Activated CD4-positive, alpha-beta T cell treated with anti-CD3 and anti-CD28 coated beads, Interleukin-2, amount 10 ng/mL, durations not matched to agents 24 days and 14 days (primary cell): ENCODE data around the gene MKNK1. TPM values are rescaled to one million over a fixed set of nuclear protein-coding genes. Genes with fewer than 3 reads are reported as not detected.

Experiments used
- DNase-seq: peaks from one replicate; pipeline ENCODE4 v3.0.0; 2022
- H3K27ac Mint-ChIP-seq: one replicate; pipeline ENCODE4 v1.8.0; 2022; ENCODE audit warnings: mild to moderate bottlenecking, mixed read lengths
- H3K27me3 Mint-ChIP-seq: one replicate; pipeline ENCODE4 v1.8.0; 2022; ENCODE audit warnings: mixed read lengths
- H3K36me3 Mint-ChIP-seq: one replicate; pipeline ENCODE4 v1.8.0; 2022; ENCODE audit warnings: low read depth, mild to moderate bottlenecking, mixed read lengths
- H3K4me1 Mint-ChIP-seq: one replicate; pipeline ENCODE4 v1.8.0; 2021; ENCODE audit warnings: mixed read lengths
- H3K4me3 Mint-ChIP-seq: one replicate; pipeline ENCODE4 v1.8.0; 2022; ENCODE audit warnings: mild to moderate bottlenecking, moderate library complexity, mixed read lengths
- H3K9me3 Mint-ChIP-seq: one replicate; pipeline ENCODE4 v1.8.0; 2021; ENCODE audit warnings: mixed read lengths
- intact Hi-C: fragments of 100-400 bp; cut with micrococcal nuclease; formaldehyde crosslinking; loops from one replicate; pipeline ENCODE4 v1.15.1; 2023
- total RNA-seq: library from RNA; stranded (reverse); gene quantifications from 2 replicates; pipeline ENCODE4 v1.2.3, GENCODE V29; 2022

Gene MKNK1
- total RNA-seq, 1 donor from 2014 or later, result 42.5 TPM

- Mint-ChIP-seq H3K36me3 (peaks cover 53% of the 10 kb centered on the region), H3K9me3 (no peaks in the 10 kb centered on the region), H3K27ac (peak overlapping the region; percentile 45), H3K27me3 (no peaks in the 10 kb centered on the region), H3K4me3 (no peak overlapping the region), H3K4me1 (peaks cover 35% of the 10 kb centered on the region)
- DNase-seq, result no peak
- intact Hi-C loops, result no loop called here
Measured at GRCh38 chr1:46577671-46578070, 26.4 kb downstream of the MKNK1 start.

- intact Hi-C loops, result no loop called here
- Mint-ChIP-seq H3K27me3 (no peaks in the 10 kb centered on the region), H3K36me3 (peaks cover 53% of the 10 kb centered on the region), H3K4me1 (peaks cover 24% of the 10 kb centered on the region), H3K27ac (no peak overlapping the region), H3K9me3 (no peaks in the 10 kb centered on the region), H3K4me3 (no peak overlapping the region)
- DNase-seq, result no peak
Measured at GRCh38 chr1:46576596-46576995, 27.5 kb downstream of the MKNK1 start.

GRCh38 chr1:46575778-46576177 lies 28.3 kb downstream of the MKNK1 start:
- Mint-ChIP-seq H3K36me3 (peaks cover 52% of the 10 kb centered on the region), H3K9me3 (no peaks in the 10 kb centered on the region), H3K4me1 (peaks cover 18% of the 10 kb centered on the region), H3K27me3 (no peaks in the 10 kb centered on the region), H3K27ac (no peak overlapping the region), H3K4me3 (no peak overlapping the region)
- intact Hi-C loops, result no loop called here
- no peak for DNase-seq

GRCh38 chr1:46575300-46575699 lies 28.8 kb downstream of the MKNK1 start:
- H3K4me1 Mint-ChIP-seq, result peaks cover 14% of the 10 kb centered on the region
- no peaks in the 10 kb centered on the region for H3K9me3 Mint-ChIP-seq
- H3K36me3 Mint-ChIP-seq, result peaks cover 49% of the 10 kb centered on the region
- no peak overlapping the region for H3K27ac Mint-ChIP-seq
- H3K27me3 Mint-ChIP-seq, result no peaks in the 10 kb centered on the region
- no peak for DNase-seq
- intact Hi-C loops, result no loop called here
- H3K4me3 Mint-ChIP-seq, result no peak overlapping the region

GRCh38 chr1:46571691-46572225 lies 32.3 kb downstream of the MKNK1 start:
- H3K27ac Mint-ChIP-seq, result no peak overlapping the region

GRCh38 chr1:46569884-46570725 lies 34.0 kb downstream of the MKNK1 start:
- intact Hi-C loops, result no loop called here
- Mint-ChIP-seq H3K4me1 (no peaks in the 10 kb centered on the region), H3K4me3 (no peak overlapping the region), H3K9me3 (no peaks in the 10 kb centered on the region), H3K27me3 (no peaks in the 10 kb centered on the region), H3K36me3 (peaks cover 40% of the 10 kb centered on the region), H3K27ac (no peak overlapping the region)
- DNase-seq, result no peak

More at GRCh38 chr1:46571691-46572225, 32.3 kb downstream of the MKNK1 start:
- intact Hi-C loops, result no loop called here
- no peak for DNase-seq
- H3K4me3 Mint-ChIP-seq, result no peak overlapping the region
- H3K27me3 Mint-ChIP-seq, result no peaks in the 10 kb centered on the region
- no peaks in the 10 kb centered on the region for H3K4me1 Mint-ChIP-seq
- peaks cover 37% of the 10 kb centered on the region for H3K36me3 Mint-ChIP-seq
- H3K9me3 Mint-ChIP-seq, result no peaks in the 10 kb centered on the region

- DNase-seq, result no peak
- no peaks in the 10 kb centered on the region for H3K9me3 Mint-ChIP-seq
- no peaks in the 10 kb centered on the region for H3K27me3 Mint-ChIP-seq
- no peak overlapping the region for H3K4me3 Mint-ChIP-seq
- intact Hi-C loops, result no loop called here
- H3K36me3 Mint-ChIP-seq, result peaks cover 43% of the 10 kb centered on the region
- H3K4me1 Mint-ChIP-seq, result no peaks in the 10 kb centered on the region
- no peak overlapping the region for H3K27ac Mint-ChIP-seq
Measured at GRCh38 chr1:46569116-46569515, 35.0 kb downstream of the MKNK1 start.

- H3K27me3 Mint-ChIP-seq, result no peaks in the 10 kb centered on the region
- no peaks in the 10 kb centered on the region for H3K9me3 Mint-ChIP-seq
- no peak overlapping the region for H3K4me3 Mint-ChIP-seq
- H3K36me3 Mint-ChIP-seq, result peaks cover 43% of the 10 kb centered on the region
- H3K4me1 Mint-ChIP-seq, result no peaks in the 10 kb centered on the region
- intact Hi-C loops, result no loop called here
- no peak for DNase-seq
- H3K27ac Mint-ChIP-seq, result no peak overlapping the region
Measured at GRCh38 chr1:46568461-46568891, 35.6 kb downstream of the MKNK1 start.

GRCh38 chr1:46563341-46563740 lies 40.7 kb downstream of the MKNK1 start:
- Mint-ChIP-seq H3K36me3 (peaks cover 55% of the 10 kb centered on the region), H3K27ac (no peak overlapping the region)
- intact Hi-C loops, result no loop called here

GRCh38 chr1:46562498-46562897 lies 41.6 kb downstream of the MKNK1 start:
- DNase-seq, result no peak

More at GRCh38 chr1:46563341-46563740, 40.7 kb downstream of the MKNK1 start:
- Mint-ChIP-seq H3K4me1 (no peaks in the 10 kb centered on the region), H3K9me3 (no peaks in the 10 kb centered on the region), H3K27me3 (no peaks in the 10 kb centered on the region), H3K4me3 (no peak overlapping the region)
- no peak for DNase-seq

GRCh38 chr1:46558966-46559365 lies 45.1 kb downstream of the MKNK1 start:
- no peaks in the 10 kb centered on the region for H3K9me3 Mint-ChIP-seq
- no peak overlapping the region for H3K27ac Mint-ChIP-seq
- intact Hi-C loops, result no loop called here
- H3K4me1 Mint-ChIP-seq, result no peaks in the 10 kb centered on the region
- peaks cover 30% of the 10 kb centered on the region for H3K36me3 Mint-ChIP-seq
- DNase-seq, result no peak
- no peak overlapping the region for H3K4me3 Mint-ChIP-seq
- H3K27me3 Mint-ChIP-seq, result no peaks in the 10 kb centered on the region

More at GRCh38 chr1:46562498-46562897, 41.6 kb downstream of the MKNK1 start:
- Mint-ChIP-seq H3K4me3 (no peak overlapping the region), H3K36me3 (peaks cover 55% of the 10 kb centered on the region), H3K9me3 (no peaks in the 10 kb centered on the region), H3K4me1 (no peaks in the 10 kb centered on the region), H3K27me3 (no peaks in the 10 kb centered on the region), H3K27ac (no peak overlapping the region)
- intact Hi-C loops, result no loop called here

GRCh38 chr1:46558141-46558963 lies 45.7 kb downstream of the MKNK1 start:
- no peak overlapping the region for H3K4me3 Mint-ChIP-seq

GRCh38 chr1:46557403-46557802 lies 46.7 kb downstream of the MKNK1 start:
- H3K4me3 Mint-ChIP-seq, result no peak overlapping the region
- DNase-seq, result no peak

More at GRCh38 chr1:46558141-46558963, 45.7 kb downstream of the MKNK1 start:
- intact Hi-C loops, result no loop called here
- DNase-seq, result no peak
- Mint-ChIP-seq H3K27me3 (no peaks in the 10 kb centered on the region), H3K4me1 (no peaks in the 10 kb centered on the region), H3K36me3 (peaks cover 28% of the 10 kb centered on the region), H3K27ac (no peak overlapping the region), H3K9me3 (no peaks in the 10 kb centered on the region)

GRCh38 chr1:46556822-46557221 lies 47.2 kb downstream of the MKNK1 start:
- H3K4me3 Mint-ChIP-seq, result no peak overlapping the region
- DNase-seq, result no peak
- no peaks in the 10 kb centered on the region for H3K9me3 Mint-ChIP-seq
- intact Hi-C loops, result no loop called here
- no peaks in the 10 kb centered on the region for H3K4me1 Mint-ChIP-seq
- peaks cover 15% of the 10 kb centered on the region for H3K36me3 Mint-ChIP-seq
- peaks cover 3% of the 10 kb centered on the region for H3K27me3 Mint-ChIP-seq
- H3K27ac Mint-ChIP-seq, result no peak overlapping the region

More at GRCh38 chr1:46557403-46557802, 46.7 kb downstream of the MKNK1 start:
- H3K4me1 Mint-ChIP-seq, result no peaks in the 10 kb centered on the region
- peaks cover 18% of the 10 kb centered on the region for H3K36me3 Mint-ChIP-seq
- H3K27me3 Mint-ChIP-seq, result peaks cover 3% of the 10 kb centered on the region
- H3K27ac Mint-ChIP-seq, result peak overlapping the region; percentile 8
- no peaks in the 10 kb centered on the region for H3K9me3 Mint-ChIP-seq
- intact Hi-C loops, result no loop called here
